Measurements from ENCODE around the gene KRTAP4-16.
"Not testable (repeated sequence)": the region's sequence is repeated elsewhere in the genome, so short reads cannot be mapped to it uniquely, and the experiment has no call there.

KRTAP4-16 gene

DNA sequence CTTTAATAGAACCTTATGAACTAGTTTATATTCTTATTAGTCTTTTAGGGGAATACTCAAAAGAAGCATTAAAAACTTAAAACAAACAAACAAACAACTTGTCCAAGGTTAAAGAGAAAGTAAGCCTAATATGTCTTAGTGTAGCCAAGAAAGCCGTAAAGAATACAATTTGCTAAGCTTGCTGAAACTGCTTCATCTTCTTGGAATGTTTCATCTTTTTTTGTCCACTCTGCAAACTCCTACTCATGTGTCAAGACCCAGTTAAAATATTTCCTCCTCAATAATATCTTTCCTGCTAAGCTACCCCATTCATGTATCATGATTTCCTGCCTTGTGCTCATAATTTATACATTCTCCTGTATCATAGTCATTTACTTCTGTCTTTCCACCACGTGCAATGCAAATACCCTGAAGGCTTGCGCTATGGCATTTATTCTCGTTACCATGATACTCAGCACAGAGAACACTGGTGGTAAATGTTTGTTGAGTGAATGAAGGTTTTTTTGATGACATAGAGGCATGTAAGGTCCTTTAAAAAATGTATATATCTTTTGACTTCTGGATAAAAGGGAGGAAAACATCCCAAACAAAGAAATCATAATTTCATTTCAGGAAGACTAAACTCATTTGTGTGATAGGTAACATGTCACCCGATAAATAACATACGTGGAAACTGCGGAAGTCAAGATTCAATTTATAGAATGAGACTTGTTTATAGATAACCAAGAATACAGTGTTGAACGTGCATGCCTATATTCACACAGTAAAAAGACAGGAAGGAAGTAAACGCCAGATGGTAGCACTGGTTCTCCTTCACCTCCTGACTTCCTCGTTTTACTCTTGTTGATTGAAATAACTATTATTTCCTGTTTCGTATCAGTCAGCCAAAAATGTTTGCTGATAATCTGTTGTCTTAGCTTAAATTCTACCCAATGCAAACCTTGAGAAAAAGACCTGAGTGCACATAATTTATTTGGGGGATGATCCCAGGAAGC is 18.0 kb upstream of the KRTAP4-16 start:
- DNase-seq (ENCODE audit: low read depth), result not testable (repeated sequence)

- DNase-seq (ENCODE audit: low read depth), result no peak
These were observed 16.7 kb upstream of the KRTAP4-16 start for GRCh38 chr17:41118721-41119120.

- DNase-seq (ENCODE audit: low read depth), result not testable (repeated sequence)
These were observed 15.9 kb upstream of the KRTAP4-16 start, which contains the start of gene KRTAP4-11 for GRCh38 chr17:41117846-41118386. TSS of gene KRTAP4-11 (minus strand) at chr17:41118373. CDS start at chr17:41118315, 58 bp downstream.

DNA sequence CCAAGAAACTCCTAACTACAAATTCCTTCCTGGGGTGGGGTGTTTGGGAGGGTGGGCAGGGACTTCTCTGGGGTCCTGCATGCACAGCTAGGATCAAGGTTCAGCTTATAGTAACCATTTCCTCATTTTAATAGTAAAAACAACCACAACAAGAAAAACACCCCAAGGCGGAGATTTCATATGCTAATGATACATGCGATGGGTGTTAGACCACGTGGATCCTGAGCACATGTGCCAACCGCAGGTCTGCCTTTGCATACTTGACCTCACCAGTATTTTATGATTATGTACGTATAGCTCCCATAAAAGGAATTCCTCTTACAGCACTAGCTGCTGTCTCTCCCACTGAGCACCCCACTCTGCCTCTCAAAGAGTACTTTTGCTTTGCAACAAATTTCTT is 14.3 kb upstream of the KRTAP4-16 start:
- no peak for DNase-seq (ENCODE audit: low read depth)

DNA sequence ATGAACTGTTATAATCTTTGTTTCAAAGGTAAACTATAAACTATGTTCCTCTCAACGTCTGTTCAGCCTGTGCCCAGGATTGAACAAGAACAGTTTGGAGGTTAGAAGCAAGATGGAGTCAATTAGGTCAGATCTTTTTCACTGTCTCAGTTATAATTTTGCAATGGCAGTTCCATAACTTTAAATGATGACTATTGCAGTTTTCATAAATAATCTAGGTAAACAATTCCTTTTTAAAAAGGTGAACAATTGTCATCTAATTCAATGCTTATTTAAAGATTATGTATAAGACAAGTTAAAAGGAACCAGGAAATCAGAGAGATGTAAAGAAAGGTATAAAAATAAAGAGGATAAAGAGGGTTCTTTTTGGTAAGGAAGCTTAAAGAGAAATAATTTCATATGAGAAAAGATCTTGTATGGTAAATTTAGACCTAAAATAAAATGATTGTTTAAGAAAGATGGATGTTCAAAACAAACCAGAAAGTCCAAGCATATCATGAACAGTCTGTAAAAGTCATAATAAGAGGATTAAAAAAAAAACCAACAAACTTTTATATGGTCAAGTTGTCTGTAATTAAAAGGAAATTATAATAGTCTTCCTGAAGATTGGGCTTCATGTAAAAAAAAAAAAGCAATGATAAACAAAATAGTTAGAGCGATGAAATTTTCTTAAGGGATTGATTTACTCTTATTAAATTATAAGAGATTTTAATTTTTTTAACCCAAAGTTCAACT is 9.3 kb upstream of the KRTAP4-16 start:
- DNase-seq (ENCODE audit: low read depth), result no peak

DNA sequence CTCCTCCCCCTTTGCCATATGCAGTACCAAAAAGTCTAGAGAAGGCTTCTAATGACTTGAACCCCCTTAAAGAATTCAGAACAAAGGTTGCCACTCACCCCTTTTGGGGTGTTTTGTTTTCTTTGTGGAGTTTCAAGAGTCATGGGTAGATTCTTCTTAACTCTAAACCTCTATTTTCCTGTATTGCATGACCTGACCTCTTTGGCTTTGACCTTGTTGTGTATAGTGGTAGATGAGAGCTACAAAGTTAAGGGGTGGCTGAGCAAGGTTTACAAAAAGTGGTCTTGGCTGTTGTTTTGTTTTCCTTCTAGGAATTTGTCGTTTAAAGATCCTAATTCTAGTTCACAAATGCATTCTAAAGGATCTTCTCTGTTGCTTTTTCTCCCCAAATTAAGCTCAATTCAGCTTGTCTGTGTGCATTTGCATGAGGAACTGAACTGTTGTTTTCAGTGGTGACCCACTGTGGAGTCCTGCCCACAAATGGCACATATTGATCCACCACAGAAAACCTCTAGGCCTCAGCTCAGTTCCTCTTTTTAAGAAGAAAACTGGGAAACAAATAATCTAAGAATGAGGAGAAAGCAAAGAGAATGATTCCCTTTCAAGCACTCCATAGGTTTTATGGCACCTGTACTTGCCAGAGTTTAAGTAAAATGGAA is 6.8 kb upstream of the KRTAP4-16 start:
- not testable (repeated sequence) for DNase-seq (ENCODE audit: low read depth)

DNA sequence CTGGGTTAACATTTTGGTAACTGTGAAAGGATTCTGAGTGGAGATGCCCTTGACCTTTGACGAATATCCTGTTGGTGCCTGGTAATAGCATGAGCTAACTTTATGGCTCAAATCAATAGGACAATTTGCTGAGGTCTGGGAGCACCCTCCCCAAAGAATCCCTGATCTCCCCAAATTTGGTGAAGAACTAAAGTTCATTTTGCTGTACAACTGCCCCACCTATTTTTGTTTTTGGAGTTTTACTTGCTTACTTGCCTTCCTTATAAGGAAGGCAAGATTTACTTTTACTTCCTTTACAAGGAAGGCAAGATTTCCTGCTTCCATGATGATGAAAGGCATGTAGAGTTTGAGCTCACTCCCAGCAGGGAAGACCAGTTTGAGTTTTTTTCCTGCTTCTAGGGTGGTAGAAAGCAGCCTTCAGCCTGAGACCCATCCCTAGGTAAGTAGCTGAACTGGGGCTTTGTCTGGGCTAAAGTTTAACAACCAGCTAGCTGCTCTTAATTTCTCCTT is 6.0 kb upstream of the KRTAP4-16 start:
- no peak for DNase-seq (ENCODE audit: low read depth)

DNA sequence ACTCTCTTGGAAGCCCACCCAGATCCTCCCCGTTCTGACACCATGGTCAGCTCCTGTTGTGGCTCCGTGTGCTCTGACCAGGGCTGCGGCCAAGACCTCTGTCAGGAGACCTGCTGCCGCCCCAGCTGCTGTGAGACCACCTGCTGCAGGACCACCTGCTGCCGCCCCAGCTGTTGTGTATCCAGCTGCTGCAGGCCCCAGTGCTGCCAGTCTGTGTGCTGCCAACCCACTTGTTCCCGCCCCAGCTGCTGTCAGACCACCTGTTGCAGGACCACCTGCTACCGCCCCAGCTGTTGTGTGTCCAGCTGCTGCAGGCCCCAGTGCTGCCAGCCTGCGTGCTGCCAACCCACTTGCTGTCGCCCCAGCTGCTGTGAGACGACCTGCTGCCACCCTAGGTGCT is 3.3 kb upstream of the KRTAP4-16 start, which contains the start of gene KRTAP4-9:
TSS of gene KRTAP4-9 (plus strand) at position 43 of the 400 bp plus-strand sequence. CDS start at position 43, 0 bp downstream.
- not testable (repeated sequence) for DNase-seq (ENCODE audit: low read depth)

DNA sequence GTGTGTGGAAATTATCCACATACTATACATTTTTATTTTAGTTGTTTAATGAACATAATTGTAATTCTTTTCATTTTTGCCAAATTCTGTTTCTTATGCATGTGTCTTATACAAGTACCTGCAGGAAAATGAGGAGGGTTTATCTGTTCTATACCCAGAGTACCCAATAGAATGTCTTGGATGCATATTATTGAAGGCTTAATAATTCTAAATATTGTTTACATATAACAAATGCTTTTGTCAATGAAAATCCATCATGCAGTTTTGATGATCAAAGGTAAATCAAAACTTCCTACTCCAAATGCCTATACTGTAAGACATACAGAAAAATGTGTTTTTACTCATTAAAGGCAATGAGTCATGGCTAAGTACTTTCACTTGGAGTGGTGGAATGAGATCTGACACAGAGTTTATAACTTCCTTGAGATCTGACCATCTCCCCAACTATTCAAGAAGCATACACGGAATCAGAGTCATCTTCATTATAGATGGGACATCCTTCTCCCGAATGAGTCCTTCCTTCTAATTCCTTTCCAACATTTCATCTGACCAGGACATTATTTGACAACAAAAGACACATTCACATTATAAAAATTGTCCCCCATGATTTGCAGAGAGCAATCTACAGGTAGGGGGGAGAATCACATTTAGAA is 2.5 kb upstream of the KRTAP4-16 start:
- DNase-seq (ENCODE audit: low read depth), result not testable (repeated sequence)

GRCh38 chr17:41103896-41104295 is 1.9 kb upstream of the KRTAP4-16 start:
- no peak for DNase-seq (ENCODE audit: low read depth)

DNA sequence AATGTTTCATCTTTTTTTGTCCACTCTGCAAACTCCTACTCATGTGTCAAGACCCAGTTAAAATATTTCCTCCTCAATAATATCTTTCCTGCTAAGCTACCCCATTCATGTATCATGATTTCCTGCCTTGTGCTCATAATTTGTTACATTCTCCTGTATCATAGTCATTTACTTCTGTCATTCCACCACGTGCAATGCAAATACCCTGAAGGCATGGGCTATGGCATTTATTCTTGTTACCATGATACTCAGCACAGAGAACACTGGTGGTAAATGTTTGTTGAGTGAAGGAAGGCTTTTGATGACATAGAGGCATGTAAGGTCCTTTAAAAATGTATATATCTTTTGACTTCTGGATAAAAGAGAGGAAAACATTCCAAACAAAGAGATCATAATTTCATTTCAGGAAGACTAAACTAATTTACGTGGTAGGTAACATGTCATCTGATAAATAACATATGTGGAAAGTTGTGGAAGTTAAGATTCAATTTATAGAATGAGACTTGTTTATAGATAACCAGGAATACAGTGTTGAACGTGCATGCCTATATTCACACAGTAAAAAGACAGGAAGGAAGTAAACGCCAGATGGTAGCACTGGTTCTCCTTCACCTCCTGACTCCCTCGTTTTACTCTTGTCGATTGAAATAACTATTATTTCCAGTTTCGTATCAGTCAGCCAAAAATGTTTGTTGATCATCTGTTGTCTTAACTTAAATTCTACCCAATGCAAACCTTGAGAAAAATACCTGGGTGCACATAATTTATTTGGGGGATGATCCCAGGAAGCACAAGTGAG is 2.1 kb downstream of the KRTAP4-16 start:
- not testable (repeated sequence) for DNase-seq (ENCODE audit: low read depth)

DNA sequence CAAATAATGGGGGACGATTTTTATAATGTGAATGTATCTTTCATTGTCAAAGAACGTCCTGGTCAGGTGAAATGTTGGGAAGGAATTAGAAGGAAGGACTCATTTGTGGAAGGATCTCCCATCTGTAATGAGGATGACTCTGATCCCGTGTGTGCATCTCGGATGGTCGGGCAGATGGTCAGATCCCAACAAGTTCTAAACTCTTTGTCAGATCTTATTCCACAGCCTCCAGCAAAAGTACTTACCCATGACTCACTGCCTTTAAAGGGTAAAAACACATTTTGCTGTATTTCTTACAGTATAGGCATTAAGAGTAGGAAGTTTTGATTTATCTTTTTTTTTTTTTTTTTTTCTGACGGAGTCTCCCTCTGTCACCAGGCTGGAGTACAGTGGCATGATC is 3.5 kb downstream of the KRTAP4-16 start:
- DNase-seq (ENCODE audit: low read depth), result no peak

- no peak for DNase-seq (ENCODE audit: low read depth)
These were observed 4.0 kb downstream of the KRTAP4-16 start, which contains the start of gene KRTAP4-8 for GRCh38 chr17:41098042-41098441. TSS of gene KRTAP4-8 (minus strand) at chr17:41098142. CDS start at chr17:41098084, 58 bp downstream.

DNA sequence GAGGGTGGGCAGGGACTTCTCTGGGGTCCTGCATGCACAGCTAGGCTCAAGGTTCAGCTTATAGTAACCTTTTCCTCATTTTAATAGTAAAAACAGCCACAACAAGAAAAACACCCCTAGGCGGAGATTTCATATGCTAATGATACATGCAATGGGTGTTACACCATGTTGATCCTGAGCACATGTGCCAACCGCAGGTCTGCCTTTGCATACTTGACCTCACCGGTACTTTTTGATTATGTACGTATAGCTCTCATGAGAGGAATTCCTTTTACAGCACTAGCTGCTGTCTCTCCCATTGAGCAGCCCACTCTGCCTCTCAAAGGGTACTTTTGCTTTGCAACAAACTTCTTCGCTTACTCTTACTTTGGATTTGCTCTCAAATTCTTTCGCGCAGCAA is 6.0 kb downstream of the KRTAP4-16 start:
- no peak for DNase-seq (ENCODE audit: low read depth)

DNA sequence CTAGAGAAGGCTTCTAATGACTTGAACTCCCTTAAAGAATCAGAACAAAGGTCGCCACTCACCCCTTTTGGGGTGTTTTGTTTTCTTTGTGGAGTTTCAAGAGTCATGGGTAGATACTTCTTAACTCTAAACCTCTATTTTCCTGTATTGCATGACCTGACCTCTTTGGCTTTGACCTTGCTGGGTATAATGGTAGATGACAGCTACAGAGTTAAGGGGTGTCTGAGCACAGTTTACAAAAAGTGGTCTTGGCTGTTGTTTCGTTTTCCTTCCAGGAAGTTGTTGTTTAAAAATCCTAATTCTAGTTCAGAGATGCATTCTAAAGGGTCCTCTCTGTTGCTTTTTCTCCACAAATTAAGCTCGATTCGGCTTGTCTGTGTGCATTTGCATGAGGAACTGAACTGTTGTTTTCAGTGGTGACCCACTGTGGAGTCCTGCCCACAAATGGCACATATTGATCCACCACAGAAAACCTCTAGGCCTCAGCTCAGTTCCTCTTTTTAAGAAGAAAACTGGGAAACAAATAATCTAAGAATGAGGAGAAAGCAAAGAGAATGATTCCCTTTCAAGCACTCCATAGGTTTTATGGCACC is 13.2 kb downstream of the KRTAP4-16 start:
- not testable (repeated sequence) for DNase-seq (ENCODE audit: low read depth)

DNA sequence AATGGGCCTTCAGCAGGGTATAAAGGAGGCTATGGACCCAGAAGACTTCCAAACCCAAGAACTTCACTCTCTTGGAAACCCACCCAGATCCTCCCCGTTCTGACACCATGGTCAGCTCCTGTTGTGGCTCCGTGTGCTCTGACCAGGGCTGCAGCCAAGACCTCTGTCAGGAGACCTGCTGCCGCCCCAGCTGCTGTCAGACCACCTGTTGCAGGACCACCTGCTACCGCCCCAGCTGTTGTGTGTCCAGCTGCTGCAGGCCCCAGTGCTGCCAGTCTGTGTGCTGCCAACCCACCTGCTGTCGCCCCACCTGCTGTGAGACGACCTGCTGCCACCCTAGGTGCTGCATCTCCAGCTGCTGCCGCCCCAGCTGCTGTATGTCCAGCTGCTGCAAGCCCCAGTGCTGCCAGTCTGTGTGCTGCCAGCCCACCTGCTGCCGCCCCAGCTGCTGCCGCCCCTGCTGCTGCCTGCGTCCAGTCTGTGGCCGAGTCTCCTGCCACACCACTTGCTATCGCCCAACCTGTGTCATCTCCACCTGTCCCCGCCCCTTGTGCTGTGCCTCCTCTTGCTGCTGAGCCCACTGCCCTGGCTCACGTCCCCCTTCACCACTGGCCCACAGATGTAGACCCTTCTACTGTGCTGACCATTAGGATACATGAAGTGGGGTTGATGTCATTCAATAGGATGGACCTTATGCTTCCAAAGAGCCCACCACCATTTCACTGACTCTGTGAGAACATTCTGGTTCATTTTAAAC is 17.7 kb downstream of the KRTAP4-16 start, which contains the start of gene KRTAP4-7:
TSS of gene KRTAP4-7 (plus strand) at position 51 of the 757 bp plus-strand sequence. CDS start at position 108, 57 bp downstream.
- not testable (repeated sequence) for DNase-seq (ENCODE audit: low read depth)

- DNase-seq (ENCODE audit: low read depth), result not testable (repeated sequence)
These were observed 18.6 kb downstream of the KRTAP4-16 start for GRCh38 chr17:41083427-41083826.

GRCh38 chr17:41082626-41083025 is 19.4 kb downstream of the KRTAP4-16 start:
- DNase-seq (ENCODE audit: low read depth), result no peak

DNA sequence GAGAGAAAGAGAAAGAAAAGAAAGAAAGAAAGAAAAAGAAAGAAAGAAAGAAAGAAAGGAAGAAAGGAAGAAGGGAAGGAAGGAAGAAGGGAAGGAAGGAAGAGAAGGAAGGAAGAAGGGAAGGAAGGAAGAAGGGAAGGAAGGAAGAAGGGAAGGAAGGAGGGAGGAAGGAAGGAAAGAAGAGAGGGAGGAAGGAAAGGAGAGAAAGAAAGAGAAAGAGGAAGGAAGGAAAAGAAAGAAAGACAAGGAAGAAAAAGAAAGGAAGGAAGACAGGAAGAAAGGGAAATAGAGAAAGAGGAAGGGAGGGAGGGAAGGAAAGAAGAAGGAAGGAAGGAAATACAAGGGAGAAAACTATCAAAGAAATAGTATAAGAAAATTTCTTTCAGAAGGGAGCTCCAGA is 25.2 kb downstream of the KRTAP4-16 start:
- no peak for DNase-seq (ENCODE audit: low read depth)
